B cell (primary cell): ENCODE measurements around the gene CST9.

Experiments used
- CTCF ChIP-seq: fragments of 200-600 bp; IDR thresholded peaks from one replicate; pipeline ENCODE4 v1.8.0; 2022; ENCODE audit warnings: antibody characterized with exemption, mild to moderate bottlenecking
- EZH2 ChIP-seq: IDR thresholded peaks from 2 replicates; pipeline ENCODE4 v1.6.1; 2012; ENCODE audit warnings: borderline replicate concordance, low read depth, mild to moderate bottlenecking, moderate library complexity, low read length; ENCODE audit not compliant: insufficient read depth, poor library complexity, severe bottlenecking

DNA sequence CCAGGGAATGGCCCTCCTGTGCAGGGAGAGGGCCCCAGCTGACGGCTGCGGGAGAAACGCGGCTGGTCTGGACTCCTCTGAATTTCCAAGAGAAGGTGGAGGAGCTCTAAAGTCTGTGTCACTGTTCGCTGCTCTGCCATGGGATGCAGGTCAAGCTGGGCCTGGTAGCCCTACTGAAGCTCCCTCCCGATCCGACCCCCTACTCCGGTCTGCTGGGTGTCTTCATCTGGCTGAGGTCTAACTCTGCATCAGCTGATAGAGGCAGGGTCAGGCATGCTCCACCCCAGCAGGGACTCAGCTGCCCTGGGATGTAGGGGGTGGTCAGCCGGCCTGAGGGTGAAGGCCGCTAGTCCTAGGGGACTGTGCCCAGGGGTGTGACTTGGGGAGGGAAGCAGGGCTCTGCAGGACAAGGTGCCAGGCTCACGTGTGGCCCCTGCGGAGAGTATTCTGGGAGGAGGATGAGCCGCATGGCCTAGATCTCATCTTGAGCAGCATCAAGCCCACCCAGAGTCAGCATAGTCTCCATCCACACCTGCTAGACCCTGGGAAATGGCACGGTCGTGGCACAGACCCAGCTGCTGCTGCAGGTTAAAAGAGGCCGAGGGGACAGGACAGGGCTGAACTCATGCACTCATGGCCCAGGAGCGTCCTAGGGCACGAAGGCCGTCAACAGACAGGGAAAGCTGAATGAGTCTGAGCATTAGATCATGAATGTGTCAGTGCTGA, 30.6 kb upstream of the CST9 start:
- TF ChIP-seq EZH2: no peak
- no peak for TF ChIP-seq CTCF
